ENCODE results near the gene SPTBN1.

SPTBN1 gene

DNA sequence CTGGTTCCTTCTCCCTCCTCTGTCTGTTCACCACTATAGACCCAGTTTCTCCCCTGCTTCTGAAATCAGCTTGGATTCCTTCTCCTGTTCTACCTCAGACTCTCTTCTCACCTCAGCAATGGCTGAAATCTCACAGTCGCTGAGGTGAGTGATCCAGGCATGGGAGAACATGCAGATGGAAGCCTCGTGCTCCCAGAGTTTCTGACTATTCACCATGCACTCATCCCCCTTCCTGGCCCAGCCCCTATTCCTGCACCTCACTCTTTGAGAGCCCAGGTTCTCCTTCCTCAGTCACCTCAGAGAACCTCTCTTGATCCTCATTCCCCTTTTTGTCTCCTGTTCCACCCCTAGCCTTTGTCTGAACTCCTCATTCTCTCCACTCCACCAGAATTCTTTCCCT, 78.5 kb downstream of the SPTBN1 start:
- no peak for DNase-seq

DNA sequence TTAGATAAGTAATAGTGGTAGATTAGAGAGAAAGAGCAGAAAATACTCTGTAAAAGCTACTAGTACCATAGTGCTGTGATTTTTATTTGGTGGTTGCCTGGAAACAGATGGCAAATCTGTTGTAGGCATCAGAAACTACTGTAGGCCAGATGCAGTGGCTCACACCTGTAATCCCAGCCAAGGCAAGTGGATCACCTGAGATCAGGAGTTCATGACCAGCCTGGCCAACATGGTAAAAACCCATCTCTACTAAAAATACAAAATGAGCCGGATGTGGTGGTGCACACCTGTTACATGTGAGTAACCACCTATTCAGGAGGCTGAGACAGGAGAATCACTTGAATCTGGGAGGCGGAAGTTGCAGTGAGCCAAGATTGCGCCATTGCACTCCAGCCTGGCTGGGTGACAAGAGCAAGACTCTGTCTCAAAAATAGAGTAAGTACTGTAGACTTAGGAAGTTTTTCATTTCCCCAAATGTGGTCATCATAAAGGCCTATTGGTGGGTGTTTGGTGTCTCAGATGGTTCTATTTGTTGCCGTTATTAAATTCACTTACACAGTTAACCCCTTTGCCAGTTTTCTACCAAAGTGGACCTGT, 79.6 kb downstream of the SPTBN1 start:
- no peak for DNase-seq

DNA sequence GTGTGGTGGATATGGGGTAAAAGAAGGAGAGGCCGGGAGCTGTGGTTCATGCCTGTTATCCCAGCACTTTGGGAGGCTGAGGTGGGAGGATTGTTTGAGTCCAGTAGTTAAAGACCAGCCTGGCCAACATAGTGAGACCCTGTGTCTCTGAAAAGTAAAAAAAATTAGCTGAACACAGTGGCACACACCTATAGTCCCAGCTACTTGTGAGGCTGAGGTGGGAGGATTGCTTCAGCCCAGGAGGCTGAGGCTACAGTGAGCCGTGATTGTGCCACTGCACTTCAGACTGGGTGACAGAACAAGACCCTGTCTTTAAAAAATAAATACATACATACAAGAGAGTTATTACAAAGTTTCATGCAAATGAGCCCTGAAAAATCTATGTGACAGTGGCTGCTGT, 80.6 kb downstream of the SPTBN1 start:
- no peak for DNase-seq

DNA sequence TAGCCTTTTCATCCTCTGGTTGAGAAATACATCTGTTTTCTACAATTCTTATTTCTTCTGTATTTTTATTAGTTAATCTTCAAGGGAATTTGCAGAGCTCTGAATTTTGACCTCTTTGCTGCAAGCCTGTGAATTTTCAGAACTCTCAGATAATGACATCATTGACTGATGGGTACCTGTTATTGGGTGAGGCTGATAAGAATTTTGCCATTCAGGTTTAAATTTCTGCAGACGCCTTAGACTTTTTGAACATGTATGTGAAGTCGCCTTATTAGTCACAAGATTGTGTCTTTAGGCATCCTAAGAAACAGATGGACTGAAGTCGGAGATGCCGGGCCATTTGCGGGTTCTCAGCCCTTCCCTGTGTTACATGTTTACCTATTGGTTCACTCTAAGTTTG, 82.4 kb downstream of the SPTBN1 start:
- DNase-seq = no peak

DNA sequence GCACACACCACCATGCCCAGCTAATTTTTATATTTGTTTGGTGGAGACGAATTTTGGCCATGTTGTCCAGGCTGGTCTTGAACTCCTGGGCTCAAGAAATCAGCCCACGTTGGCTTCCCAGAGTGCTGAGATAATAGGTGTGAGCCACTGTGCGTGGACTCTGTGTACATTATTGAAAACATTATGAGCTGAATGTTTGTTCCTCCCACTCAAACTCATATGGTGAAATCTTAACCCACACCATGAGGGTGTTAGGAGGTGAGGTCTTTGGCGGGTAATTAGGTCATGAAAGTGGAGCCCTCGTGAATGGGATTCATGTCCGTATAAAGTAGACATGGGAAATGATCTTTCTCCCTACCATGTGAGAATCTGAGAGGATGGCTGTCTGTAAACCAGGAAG, 83.6 kb downstream of the SPTBN1 start:
- no peak for DNase-seq

DNA sequence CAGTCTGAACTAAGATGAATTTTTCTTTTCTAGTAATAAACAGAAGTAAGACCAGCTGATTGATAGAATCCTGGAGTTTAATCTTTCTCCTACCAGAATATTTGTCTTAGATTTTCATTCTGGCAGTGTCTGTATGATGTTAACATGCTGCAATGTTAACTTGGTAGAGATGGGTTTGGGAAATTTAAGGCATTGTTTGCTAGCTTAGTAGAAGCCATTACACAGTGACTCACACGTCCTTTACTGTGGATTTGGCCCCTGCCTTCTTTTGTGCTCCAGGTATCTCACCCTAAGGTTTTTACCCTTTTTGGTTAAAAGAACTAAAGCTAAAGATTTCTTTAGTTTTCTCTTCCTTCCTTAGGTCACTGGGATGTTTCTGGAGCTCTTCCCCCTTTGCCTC, 84.1 kb downstream of the SPTBN1 start:
- no peak for DNase-seq

DNA sequence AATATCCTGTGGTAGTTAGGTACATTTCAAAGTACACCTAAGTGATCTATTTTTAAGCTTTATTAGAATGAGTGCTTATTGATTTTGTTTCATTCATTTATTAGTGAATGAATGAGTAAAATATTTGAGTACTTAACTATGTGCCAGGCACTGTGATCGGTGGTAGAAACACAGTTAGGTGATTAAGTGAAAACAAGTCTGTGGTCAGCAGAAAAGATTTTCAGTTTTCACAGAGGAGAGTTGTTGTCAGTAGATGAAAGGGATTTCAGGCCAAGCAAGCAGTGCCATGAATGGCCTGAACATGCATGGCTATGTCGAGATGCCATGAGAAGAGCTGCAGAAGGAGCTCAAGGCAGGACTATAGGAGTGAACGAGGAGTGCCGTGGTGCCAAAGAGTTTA, 85.9 kb downstream of the SPTBN1 start:
- no peak for DNase-seq

DNA sequence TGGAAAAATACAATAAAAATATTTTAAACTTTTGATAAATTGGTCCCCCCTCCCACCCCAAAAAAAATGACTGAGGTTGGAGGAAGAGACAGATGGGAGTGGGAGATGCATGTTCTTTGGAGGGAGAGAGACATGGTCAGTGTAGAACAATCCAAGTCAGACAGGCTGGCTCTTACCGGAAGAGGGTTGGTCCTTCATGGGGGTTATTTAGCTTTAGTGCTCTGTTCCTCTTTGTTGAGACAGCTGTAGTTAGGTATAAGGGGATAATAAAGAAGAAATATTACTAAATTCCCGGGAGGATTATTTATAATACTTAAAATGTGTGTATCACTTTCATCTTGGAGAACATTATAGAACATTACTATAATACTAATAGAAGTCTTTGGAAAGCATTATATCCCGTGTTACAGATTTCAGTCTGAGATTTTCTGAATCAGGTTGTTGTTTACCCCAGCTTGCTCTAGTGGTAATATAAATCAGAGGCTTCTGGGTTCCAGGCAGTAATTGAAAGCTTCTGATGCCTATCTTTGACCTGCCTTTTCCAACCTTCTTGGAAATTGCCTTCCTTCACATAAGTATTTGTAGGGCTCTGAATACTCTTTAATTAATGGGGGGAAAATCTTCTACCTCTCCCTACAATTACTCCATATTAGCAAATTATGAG, 87.7 kb downstream of the SPTBN1 start:
- no peak for DNase-seq

DNA sequence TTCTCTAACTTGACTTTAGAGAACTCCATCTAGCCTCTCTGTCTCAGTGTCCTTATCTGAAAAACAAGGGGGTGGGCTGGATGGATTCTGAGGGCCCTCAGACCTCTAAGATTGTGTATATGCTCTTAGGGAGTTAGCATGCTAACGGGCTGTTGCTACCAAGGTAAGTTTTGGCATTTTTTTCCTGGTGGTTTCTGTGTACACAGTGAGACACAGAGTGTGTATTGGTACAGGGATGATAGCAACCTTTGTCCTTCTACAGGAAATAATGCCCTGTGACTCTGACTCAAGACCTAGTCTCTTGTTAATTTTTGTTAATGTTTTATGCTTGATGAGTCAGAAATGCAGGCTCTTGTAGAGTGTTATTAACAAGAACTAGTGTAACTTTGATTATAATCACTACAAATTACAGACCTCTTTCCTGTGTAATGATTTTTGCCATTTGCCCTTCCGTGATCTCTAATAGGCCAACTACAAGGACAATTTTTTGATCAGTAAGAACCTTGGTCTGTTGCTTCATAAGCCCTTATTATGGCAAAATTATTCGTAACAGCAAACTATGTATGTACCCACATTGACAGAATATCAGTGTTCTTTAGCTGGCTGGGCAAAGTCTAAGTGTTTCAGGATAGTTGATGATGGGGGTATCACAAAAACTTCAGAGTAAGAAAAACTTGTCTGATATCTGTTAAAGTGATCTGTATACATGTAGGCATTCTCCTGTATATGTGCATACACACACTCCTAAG, 89.7 kb downstream of the SPTBN1 start:
- no peak for DNase-seq

DNA sequence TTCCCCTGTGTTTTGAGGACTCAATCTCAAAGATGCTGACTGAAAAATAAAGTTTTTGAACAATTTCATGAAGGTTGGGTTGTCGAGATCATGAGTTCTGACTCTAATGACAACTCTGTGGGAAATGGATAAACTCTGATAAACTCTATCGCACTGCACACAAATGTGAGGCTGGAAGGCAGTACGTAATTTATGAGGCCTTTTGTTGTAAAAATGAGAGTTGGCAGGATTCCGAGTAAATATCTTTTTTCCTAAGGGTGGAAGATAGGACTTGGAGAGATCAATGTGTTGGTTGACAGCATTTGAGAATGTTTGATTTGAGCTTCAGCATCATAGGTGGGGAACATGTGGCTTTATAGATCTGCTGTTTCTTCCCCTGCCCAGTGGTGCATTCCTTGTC, 90.4 kb downstream of the SPTBN1 start:
- no peak for DNase-seq

DNA sequence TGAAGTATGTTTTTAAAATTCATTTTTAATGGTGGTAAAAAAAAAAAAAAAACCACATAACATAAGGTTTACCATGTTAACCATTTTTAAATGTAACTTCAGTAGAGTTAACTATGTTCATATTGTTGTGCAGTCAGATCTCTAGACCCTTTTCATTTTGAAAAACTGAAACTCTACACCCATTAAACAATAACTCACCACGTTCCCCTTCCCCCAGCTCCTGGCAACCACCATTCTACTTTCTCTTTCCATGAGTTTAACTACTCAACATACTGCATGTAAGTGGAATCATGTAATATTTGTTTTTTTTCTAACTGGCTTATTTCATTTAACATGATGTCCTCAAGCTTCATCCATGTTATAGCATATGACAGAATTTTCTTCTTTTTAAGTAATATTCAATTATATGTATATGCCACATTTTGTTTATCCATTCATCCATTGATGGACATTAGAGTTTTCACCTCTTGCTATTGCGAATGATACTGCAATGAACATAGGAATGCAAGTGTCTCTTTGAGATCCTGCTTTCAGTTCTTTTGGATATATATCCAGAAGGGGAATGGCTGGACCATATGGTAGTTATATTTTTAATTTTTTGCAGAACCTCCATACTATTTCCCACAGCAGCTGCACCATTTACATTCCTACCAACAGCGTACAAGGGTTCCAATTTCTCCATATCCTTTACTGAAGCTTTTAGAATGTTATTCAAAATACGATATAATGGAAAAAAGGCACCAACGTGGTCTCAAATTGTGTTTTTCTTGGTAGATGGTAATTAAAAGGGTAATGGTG, 91.0 kb downstream of the SPTBN1 start:
- DNase-seq = no peak

DNA sequence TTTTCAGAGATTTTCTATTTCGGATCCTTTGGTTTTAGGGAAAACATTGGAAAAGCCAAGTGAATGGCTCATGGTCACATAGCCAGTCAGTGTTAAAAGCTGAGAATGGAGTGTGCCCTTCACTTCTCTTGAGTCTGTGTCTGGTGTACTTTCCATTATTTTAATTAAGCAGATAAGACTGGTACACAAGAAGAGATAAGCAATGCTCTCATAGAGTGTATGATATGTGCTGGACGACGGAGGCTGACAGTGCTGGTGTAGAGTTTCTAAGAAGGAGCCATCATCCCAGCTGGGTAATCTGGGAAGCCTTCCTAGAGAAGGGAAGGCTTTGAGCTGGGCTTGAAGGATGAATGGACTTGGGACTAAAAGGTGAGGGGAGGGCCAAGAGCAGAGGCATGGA, 93.3 kb downstream of the SPTBN1 start:
- no peak for DNase-seq

DNA sequence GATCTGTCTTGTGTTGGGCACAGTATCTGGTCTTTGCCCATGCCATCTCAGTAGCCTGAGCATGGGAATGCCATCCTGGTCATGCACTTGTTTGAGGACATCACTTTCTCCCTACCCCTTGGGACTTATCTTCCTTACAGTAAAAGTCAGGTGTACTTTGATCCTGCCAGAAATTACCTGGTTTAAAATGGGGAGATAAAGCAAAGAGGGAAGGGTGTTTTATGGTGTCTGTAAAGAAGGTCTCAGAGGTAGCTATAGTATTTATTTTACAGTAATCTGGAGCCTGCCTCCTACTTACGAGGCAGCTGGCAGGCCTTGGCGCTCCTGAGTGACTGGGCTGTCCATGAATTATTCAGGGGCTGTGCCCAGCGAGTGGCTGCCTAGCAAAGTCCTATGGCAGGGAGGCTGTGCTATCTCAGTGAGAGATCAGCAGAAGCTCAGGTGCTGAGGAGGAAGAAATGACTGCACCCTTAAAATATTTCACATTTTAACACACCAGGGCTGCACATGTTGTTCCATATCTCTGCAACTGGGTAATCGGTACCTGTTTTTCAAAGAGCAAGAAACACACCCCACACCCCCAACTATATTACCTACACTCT, 93.9 kb downstream of the SPTBN1 start:
- DNase-seq = no peak

DNA sequence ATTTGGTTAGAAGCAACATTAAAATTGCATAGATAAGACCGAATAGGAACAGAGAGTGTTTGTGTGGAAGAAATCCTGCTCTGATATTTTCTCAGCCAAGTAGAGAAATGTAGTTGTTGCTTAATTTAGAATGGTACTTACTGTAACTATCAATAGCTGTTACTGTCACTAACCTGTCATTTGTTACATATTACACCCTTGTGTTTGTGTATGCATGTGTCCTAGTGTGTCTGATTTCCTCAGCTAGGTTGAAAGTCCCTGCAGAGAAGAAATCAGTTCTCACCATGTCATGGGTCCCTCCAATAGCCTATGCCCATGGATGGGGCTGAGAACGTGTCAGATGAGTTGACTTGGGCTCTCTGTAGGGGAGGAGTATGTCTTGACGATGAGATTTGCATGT, 94.4 kb downstream of the SPTBN1 start:
- no peak for DNase-seq

DNA sequence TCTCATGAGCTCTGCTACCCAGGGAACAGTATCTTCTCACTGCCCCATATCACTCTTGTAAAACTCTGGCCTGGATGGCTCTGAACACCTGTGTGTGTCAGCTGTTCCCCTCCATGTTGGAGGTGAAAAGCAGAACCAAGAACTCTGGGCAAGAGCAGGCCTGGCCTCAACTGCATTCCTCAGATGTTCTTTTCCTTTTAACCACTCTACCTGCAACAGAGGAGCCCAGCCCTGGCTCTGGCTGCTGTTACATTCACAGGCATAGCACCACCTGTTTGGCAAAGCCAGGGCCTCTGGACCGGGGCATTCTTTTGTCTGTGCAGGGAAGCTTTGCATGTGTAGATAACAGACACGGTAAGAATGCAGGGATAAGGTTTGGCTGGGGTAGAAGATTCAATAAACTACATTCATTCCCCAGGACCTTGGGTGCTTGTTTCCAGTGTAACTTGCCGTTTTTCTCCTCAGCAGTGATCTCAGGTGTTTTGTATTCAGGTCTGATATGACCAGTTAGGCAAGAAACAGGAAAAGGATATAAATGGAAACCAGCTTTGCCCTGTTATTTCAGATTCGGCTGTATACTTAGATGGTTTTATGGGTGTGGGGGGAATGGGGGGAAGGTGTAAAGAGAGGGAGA, 95.1 kb downstream of the SPTBN1 start:
- DNase-seq = no peak

DNA sequence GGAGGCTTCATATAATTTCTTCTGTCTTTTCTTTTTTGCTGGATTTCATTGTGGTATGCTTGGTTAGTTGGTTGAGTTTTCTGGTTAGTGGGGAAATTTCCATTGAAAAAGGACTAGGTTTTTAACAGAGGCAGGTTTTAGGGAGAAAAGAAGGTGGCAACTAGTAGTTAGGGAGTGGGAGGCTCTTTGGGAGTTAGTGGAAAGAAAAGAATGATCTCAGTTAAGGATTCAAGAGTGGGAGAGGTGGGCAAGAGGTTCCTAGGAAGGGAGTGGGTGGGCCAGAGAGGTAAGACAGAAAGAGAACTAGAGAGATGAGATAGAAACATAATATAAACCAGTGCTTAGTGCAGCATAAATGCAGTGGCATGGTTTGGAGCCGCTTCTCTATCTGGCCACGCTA, 96.9 kb downstream of the SPTBN1 start:
- DNase-seq = no peak

DNA sequence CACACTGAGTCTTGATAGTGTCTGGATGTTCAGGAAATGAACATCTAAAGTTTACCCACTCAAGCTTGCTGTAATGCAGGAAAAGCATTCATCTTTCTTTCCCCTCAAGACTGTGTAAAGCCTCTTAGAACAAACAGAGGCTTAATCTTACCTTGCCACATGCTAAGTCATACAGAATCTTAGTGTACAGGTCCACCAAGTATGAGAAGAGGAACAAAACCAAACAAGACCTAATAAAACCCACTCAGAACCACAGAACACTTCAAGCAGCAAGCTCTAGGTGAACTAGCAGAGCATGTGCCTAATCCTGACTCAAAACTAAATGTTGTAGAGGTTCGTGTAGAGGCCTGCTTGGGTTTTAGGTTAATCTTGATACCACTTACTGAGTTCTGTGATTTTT, 97.6 kb downstream of the SPTBN1 start:
- DNase-seq = no peak

DNA sequence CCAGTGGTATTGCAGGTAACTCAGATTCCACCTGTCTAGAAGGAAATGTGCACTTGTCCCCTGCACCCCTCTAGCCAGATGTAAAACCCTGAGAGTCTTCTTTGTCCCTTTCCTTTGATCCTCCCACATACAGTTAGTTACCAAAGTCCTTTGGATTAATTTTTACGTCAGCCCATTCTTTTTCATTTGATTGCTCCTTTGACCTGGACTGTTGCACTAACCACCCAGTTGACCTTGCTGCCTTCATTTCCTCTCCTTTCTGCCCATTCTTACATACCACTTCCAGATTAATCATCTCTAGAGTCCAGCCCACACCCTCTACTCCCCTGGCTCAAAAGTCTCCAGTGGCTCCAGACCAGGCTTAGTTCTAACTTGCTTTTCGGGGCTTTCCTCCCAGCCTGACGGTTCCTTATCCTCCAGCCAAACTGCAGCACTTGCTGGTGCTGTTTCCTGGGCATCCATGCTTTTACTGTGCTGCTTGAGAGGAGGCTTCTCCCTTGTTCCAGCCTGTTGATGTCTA, 99.3 kb downstream of the SPTBN1 start:
- DNase-seq = no peak

DNA sequence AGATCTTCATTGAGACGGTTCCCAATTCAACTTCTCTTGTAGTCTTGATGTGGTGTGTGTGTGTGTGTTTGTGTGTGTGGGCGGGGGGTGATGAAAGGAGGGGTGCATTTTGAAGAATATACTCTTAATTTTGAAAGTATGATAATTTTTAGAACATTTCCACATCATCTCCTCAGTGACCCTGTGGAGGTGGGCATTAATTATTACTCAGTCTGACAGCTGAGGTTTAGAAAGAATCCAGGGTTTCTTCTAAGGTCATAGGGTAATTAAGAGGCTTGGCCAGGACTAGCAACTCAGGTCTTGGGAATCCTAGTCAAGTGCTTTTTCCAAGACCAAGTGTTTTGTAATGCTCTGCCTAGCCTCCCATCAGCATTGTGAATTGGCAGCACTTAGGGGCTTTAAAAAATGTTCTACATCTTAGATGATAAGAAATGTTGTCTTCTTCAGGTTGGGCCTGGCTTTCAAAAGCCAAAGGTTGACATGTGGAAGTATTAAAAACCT, 100.5 kb downstream of the SPTBN1 start:
- DNase-seq = no peak

DNA sequence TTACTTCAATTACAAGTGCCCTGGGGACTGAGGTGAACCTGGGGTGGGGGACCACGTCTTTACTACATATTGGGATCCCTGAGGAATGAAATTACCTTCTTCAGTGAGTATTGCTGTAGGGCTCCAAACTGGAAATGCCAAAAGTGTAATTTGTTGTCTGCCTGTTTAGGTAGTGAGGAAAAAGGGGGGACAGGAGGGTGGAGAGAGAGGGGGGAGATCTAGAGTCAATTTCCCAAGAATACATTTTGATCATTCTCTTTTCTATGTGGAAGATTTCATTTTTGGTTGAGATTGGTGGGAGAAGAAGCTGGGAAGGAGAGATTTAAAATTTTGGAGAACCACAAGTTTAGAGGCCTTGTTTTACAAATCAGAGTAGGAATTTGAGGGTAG, 101.1 kb downstream of the SPTBN1 start:
- no peak for DNase-seq

DNA sequence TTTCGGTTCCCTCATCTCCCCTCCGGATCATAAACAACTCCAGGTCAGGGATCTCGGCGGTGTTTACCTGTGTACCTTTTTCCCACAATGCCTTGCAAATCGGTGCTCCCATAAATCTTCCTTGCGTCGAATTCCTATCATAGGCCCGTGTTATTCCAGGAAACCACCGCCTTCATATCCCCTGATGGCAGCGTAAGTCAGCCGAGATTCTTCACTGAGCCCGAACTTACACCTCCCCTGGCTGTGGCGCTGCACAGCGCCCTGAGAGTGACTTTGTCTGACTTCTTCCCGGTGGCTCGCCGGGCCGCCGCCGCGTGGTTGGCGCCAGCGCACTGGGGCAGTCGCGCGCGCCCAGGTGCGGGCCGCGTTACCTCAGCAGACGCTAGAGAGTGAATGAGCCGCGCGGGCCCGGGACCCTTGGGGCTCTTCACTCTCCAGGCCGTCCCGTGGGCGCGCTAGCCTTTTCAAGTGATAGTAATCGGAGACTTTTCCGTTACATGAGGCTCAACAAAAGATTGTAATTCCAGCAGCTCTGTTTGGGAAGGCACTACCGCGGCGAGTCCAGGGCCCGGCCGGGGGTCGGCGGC, 101.6 kb downstream of the SPTBN1 start:
- peak; percentile 48 for DNase-seq

Data from KG1 (cell line).